ENCODE measurements around the gene SNX7. TPM values are rescaled to one million over a fixed set of nuclear protein-coding genes. Genes with fewer than 3 reads are reported as not detected.

The SNX7 gene
- total RNA-seq, 4 donors from 2014 or later = 0.75 to 3.3 (median 2.4) TPM

DNA sequence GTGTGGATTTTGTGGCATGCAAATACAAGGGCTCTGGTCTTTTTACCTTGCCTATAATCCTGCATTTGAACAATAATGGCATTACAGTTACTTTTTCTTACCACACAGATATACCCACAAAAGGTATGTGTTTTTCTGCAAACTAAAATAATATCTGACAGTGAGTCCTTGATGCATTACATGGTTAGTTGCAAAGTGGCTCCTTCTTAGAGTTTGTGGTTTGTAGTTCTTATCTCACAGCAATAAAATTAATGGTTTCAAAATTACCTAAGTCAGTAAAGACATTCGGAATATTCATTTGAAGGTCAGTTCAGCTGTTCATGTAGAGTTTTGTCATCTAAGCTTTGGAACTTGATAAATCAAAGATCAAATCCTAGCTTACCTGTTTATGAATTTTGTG, 43.5 kb downstream of the SNX7 start:
- TF ChIP-seq POLR2A (IDR thresholded peaks at IDR 0.05) = no peak
- TF ChIP-seq, protein P1, sequence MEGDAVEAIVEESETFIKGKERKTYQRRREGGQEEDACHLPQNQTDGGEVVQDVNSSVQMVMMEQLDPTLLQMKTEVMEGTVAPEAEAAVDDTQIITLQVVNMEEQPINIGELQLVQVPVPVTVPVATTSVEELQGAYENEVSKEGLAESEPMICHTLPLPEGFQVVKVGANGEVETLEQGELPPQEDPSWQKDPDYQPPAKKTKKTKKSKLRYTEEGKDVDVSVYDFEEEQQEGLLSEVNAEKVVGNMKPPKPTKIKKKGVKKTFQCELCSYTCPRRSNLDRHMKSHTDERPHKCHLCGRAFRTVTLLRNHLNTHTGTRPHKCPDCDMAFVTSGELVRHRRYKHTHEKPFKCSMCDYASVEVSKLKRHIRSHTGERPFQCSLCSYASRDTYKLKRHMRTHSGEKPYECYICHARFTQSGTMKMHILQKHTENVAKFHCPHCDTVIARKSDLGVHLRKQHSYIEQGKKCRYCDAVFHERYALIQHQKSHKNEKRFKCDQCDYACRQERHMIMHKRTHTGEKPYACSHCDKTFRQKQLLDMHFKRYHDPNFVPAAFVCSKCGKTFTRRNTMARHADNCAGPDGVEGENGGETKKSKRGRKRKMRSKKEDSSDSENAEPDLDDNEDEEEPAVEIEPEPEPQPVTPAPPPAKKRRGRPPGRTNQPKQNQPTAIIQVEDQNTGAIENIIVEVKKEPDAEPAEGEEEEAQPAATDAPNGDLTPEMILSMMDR (IDR thresholded peaks at IDR 0.05 in 4 of 5, conservative IDR thresholded peaks at IDR 0.05 in 1 of 5) = no peak
- in situ Hi-C loops (cut with MboI; ENCODE audit: low sequenced_read_pairs in 4 of 4) = no loop called here
- H3K9me3 ChIP-seq = no peaks in the 10 kb centered on the region

DNA sequence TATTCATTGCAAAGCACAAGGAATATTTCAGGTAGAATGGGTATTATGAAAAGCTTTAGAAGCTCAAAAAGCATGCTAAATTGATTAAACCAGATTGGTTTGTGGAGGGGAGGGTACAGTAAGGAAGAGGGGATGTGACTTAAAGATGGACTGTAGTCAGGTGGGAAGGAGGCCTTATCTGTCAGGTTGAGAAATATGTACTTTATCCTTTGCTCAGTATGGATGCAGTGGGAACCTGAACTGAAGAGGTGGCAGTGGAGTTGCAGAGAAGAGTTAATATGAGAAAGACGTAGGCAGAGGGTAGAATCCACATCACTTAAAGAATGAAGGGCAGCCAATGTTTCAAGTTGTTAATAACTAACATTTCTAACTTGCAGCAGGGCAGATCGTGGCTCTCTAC, 44.1 kb downstream of the SNX7 start:
- no peak for ATAC-seq
- Histone ChIP-seq H3K4me3 (no peak overlapping the region), H3K27ac (no peak overlapping the region), H3K9me3 (no peaks in the 10 kb centered on the region), H3K4me1 (no peaks in the 10 kb centered on the region), H3K27me3 (no peaks in the 10 kb centered on the region), H3K36me3 (no peaks in the 10 kb centered on the region)
- no peak for DNase-seq
- no peak for TF ChIP-seq POLR2A (IDR thresholded peaks at IDR 0.05)
- TF ChIP-seq, protein P1 (IDR thresholded peaks at IDR 0.05 in 4 of 5, conservative IDR thresholded peaks at IDR 0.05 in 1 of 5) = no peak
- in situ Hi-C loops (cut with MboI; ENCODE audit: low sequenced_read_pairs in 4 of 4) = no loop called here
- intact Hi-C loops (cut with DNase I; ENCODE audit: low total_unique reads) = no loop called here

More for the DNA sequence above, 43.5 kb downstream of the SNX7 start:
- H3K4me3 ChIP-seq = no peak overlapping the region
- intact Hi-C loops (cut with DNase I; ENCODE audit: low total_unique reads) = no loop called here
- no peak overlapping the region for H3K27ac ChIP-seq
- ATAC-seq (no peak), DNase-seq (no peak)
- H3K4me1 ChIP-seq = no peaks in the 10 kb centered on the region
- no peaks in the 10 kb centered on the region for H3K36me3 ChIP-seq
- H3K27me3 ChIP-seq = no peaks in the 10 kb centered on the region

DNA sequence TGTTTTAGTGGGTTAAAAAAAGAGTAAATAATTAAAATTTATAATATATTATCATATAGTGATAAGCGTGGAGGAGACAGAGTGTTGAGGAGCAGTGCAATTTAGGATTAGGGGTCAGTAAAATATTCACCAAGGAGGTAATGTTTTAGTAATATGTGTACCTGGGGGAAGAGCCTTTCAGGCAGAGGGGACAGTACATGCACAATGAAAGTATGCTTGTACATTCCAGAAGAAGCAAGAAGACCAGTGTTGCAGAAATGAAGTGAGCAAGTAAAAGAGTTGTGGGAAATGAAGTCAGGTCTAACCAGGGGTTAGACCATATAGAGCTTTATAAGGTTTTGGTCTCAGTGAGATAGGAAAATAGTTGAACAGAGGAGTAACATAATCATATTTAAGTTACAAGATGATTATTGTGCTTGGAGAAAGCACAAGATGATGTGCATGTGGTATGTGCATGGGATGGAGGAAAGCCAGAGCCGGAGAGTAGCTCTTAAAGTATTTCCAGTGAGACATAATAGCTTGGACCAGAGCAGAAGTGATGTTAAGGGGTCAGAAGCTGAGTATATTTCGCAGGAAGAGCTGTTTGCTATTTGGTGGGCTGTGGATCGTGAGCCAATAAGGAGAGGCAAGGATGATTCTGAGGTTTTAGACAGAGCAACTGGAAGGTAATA, 44.8 kb downstream of the SNX7 start:
- intact Hi-C loops (cut with DNase I; ENCODE audit: low total_unique reads) = no loop called here

DNA sequence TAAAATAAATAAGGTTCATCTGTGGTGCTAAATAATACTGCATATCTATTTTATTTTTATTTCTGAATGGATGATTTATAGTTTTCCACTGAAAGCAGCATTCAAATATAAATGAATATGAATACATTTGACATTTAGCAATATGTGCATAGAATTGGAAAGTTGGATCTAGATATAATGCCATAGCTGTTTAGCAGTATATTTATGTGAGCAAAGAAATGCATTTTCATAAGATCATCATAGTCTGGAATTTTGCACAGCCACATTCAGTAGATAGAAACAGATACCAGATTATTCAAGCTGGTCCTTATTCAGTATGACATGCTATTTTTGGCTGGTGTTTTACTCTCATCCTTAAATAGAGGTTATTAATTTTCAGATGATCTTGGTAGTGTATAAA, 46.0 kb downstream of the SNX7 start:
- no peaks in the 10 kb centered on the region for H3K4me1 ChIP-seq
- no peaks in the 10 kb centered on the region for H3K9me3 ChIP-seq
- DNase-seq = no peak
- no peaks in the 10 kb centered on the region for H3K27me3 ChIP-seq
- no peak overlapping the region for H3K4me3 ChIP-seq
- no peaks in the 10 kb centered on the region for H3K36me3 ChIP-seq
- H3K27ac ChIP-seq = no peak overlapping the region
- in situ Hi-C loops (cut with MboI; ENCODE audit: low sequenced_read_pairs in 4 of 4) (no loop called here), intact Hi-C loops (cut with DNase I; ENCODE audit: low total_unique reads) (no loop called here)
- TF ChIP-seq, protein P1 (IDR thresholded peaks at IDR 0.05 in 4 of 5, conservative IDR thresholded peaks at IDR 0.05 in 1 of 5) = no peak
- no peak for TF ChIP-seq POLR2A (IDR thresholded peaks at IDR 0.05)
- ATAC-seq = no peak

More for the DNA sequence above, 44.8 kb downstream of the SNX7 start:
- H3K4me3 ChIP-seq = no peak overlapping the region
- DNase-seq (no peak), ATAC-seq (no peak)
- no peak overlapping the region for H3K27ac ChIP-seq
- TF ChIP-seq, protein P1 (IDR thresholded peaks at IDR 0.05 in 4 of 5, conservative IDR thresholded peaks at IDR 0.05 in 1 of 5) = no peak
- TF ChIP-seq POLR2A (IDR thresholded peaks at IDR 0.05) = no peak
- no peaks in the 10 kb centered on the region for H3K36me3 ChIP-seq
- no peaks in the 10 kb centered on the region for H3K9me3 ChIP-seq
- in situ Hi-C loops (cut with MboI; ENCODE audit: low sequenced_read_pairs in 4 of 4) = no loop called here
- H3K4me1 ChIP-seq = no peaks in the 10 kb centered on the region
- H3K27me3 ChIP-seq = no peaks in the 10 kb centered on the region

DNA sequence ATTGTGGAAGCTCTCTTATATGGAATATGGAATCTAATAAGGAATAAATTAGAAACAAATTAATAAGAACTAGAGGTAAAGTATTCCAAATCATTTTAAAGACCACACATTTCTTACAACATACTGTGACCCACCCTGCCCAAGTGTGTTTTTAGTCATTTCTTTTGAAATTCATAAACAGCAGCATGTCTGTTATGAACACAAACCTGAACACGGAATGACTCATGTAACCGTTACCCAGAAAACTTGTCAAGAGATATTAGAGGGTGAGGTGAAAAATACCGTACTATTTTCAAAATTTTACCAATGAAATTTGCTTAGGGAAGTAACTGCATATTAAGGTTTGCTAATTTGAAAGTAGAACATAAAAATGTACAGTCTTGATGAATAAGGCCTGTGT, 48.4 kb downstream of the SNX7 start:
- Histone ChIP-seq H3K27me3 (no peaks in the 10 kb centered on the region), H3K4me3 (no peak overlapping the region), H3K27ac (no peak overlapping the region), H3K9me3 (no peaks in the 10 kb centered on the region), H3K36me3 (no peaks in the 10 kb centered on the region), H3K4me1 (no peaks in the 10 kb centered on the region)
- ATAC-seq = no peak
- no peak for TF ChIP-seq POLR2A (IDR thresholded peaks at IDR 0.05)
- TF ChIP-seq, protein P1 (IDR thresholded peaks at IDR 0.05 in 4 of 5, conservative IDR thresholded peaks at IDR 0.05 in 1 of 5) = no peak
- in situ Hi-C loops (cut with MboI; ENCODE audit: low sequenced_read_pairs in 4 of 4) = no loop called here
- intact Hi-C loops (cut with DNase I; ENCODE audit: low total_unique reads) = no loop called here
- DNase-seq = no peak
